ENCODE results near the gene LRSAM1. TPM values are rescaled to one million over a fixed set of nuclear protein-coding genes. Genes with fewer than 3 reads are reported as not detected.
"Not testable (repeated sequence)": the region's sequence is repeated elsewhere in the genome, so short reads cannot be mapped to it uniquely, and the experiment has no call there.

Gene LRSAM1
- total RNA-seq, 1 donor from 2014 or later: 26.4 TPM

DNA sequence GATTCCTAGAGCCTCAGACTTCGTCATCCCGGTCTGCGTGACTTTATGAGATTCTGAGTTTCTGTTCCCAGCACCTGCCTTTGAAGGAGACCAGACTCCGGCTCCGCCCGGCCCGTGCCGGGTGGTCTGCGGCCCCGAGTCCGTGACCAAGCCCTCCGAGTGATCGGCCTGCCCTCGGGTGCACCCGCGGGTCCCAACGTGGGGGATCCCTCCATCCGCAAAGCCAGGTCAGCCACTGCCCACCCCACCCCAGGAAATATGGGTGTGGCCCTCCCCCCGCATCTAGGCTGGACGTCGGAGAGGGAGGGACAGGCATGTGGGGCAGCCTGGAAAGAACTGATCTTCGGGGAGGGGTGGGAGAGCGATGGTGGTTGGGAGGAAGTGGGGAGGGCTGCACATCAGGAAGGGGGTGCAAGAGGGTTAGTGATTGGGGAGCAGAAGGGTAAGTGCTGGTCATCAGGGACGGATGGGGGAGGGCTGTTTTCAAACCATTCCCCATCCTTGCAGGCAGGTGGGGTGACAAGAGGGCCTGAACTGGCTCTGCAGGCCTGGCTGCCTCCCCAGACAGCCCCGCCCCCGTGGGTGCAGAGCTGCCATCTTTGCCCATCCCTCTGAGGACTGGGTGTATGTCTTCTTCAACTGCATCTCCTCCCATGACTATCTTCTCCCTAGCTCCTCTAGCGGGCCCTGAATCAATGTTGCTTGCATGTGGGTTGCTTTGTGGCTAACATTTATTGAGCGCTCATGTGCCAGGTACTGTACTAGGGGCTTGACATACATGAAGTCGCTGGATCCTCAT, 747 bp downstream of the LRSAM1 start:
- peak overlapping the region; percentile 97 for H3K27ac Mint-ChIP-seq
- peak; percentile 43 for DNase-seq (ENCODE audit: low spot score)
- H3K4me3 Mint-ChIP-seq (ENCODE audit: low read depth): peak overlapping the region; percentile 97
- H3K36me3 Mint-ChIP-seq (ENCODE audit: low read depth): peaks cover 57% of the 10 kb centered on the region
- intact Hi-C loops (cut with micrococcal nuclease): loop anchor here (1.0 to 2.0 kb wide), 3 partner anchors 28 to 263 kb away; partner anchors contain the start of genes PTRH1 and ZNF79
- H3K9me3 Mint-ChIP-seq: no peaks in the 10 kb centered on the region
- H3K4me1 Mint-ChIP-seq (ENCODE audit: low read depth): peaks cover 29% of the 10 kb centered on the region
- no peaks in the 10 kb centered on the region for H3K27me3 Mint-ChIP-seq (ENCODE audit: low read depth)

DNA sequence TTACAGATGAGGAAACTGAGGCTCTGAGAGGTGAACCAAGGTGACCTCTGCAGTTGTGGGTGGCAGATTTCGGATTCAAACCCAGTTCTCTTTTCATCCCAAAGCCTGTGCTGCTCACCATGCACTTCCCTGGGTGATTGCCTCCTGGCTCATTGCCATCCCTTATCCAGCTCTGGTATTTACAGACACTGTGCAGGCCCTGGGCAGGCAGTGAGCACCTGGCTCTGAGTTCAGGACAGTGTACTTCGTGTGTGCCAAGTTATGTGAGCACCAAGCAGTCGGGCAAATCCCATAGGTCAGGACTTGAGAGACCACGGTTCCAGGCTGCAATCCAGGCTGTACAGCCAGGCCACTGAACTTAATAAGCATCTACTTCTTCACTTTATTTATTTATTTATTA, 1.4 kb downstream of the LRSAM1 start:
- no peaks in the 10 kb centered on the region for H3K9me3 Mint-ChIP-seq
- H3K27ac Mint-ChIP-seq: peak overlapping the region; percentile 97
- H3K4me3 Mint-ChIP-seq (ENCODE audit: low read depth): peak overlapping the region; percentile 97
- no peaks in the 10 kb centered on the region for H3K27me3 Mint-ChIP-seq (ENCODE audit: low read depth)
- peaks cover 56% of the 10 kb centered on the region for H3K36me3 Mint-ChIP-seq (ENCODE audit: low read depth)
- peaks cover 26% of the 10 kb centered on the region for H3K4me1 Mint-ChIP-seq (ENCODE audit: low read depth)
- no peak for DNase-seq (ENCODE audit: low spot score)
- intact Hi-C loops (cut with micrococcal nuclease): no loop called here

DNA sequence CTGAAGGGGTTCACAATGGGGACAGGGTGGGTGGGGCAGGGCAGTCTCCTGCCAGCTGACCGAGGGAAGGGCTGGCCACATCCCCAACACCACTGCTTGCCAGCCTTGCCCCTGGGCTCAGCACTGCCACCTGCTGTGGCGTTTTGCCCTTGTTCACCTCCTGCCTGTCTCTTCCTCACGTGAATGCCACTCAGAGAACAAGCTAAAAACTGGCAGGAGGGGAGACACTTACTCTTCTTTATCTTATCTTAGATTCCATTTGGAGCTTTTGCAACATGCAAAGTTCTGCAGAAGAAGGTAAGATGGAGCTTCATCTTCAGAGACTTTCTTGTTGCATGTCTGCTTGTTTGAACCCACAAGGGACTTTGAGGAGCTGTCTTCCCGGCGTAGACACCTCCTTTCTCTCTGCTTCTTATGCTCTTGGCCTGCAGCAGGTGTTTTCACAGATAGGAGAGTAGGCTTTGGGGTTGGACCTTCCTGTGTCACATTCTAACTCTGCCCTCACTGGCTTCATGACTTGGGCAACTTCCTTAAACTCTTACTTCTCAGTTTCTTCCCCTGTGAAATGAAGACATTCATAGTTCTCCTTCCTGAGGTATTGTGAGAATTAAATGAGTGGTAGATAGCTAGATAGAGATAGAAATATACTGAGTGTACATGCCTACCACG, 4.1 kb downstream of the LRSAM1 start:
- Mint-ChIP-seq H3K4me3 (ENCODE audit: low read depth) (no peak overlapping the region), H3K27me3 (ENCODE audit: low read depth) (no peaks in the 10 kb centered on the region), H3K9me3 (no peaks in the 10 kb centered on the region), H3K36me3 (ENCODE audit: low read depth) (peaks cover 32% of the 10 kb centered on the region), H3K27ac (no peak overlapping the region), H3K4me1 (ENCODE audit: low read depth) (peaks cover 5% of the 10 kb centered on the region)
- intact Hi-C loops (cut with micrococcal nuclease): no loop called here
- DNase-seq (ENCODE audit: low spot score): no peak

DNA sequence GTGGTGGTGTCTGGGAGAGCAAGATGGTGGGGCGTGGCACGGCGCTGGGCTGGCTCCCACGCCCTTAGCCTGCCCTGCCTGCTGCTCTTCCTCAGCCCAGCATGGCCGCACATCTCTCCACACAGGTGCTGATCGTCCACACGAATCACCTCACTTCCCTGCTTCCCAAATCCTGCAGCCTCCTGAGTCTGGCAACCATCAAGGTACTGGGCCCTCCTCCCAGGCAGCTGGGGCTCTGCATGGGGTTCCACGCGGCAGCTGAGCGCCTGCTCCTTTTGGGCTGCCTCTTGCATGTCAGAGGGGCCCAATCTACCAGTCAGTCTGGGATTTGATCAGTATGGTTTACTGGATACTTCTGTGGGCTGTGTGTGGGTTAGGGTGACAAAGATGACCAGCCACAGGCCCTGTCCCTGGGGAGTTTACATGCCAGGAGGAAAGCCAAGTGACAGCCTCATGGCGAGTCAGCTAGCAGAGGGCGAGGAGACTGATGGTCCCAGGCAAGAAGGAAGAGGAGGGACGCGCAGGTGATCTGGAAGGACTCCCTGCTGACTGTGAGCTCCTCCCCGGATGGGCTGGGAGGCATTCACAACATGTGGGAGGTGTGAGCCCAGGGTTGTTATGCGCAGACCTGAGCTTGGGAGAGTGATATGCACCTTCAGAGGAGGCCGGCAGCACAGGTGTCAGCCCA, 6.0 kb downstream of the LRSAM1 start:
- Mint-ChIP-seq H3K4me3 (ENCODE audit: low read depth) (no peak overlapping the region), H3K27me3 (ENCODE audit: low read depth) (no peaks in the 10 kb centered on the region), H3K36me3 (ENCODE audit: low read depth) (peaks cover 32% of the 10 kb centered on the region), H3K4me1 (ENCODE audit: low read depth) (peaks cover 5% of the 10 kb centered on the region), H3K27ac (no peak overlapping the region), H3K9me3 (no peaks in the 10 kb centered on the region)
- intact Hi-C loops (cut with micrococcal nuclease): no loop called here
- DNase-seq (ENCODE audit: low spot score): no peak

GRCh38 chr9:127458921-127459320, 7.6 kb downstream of the LRSAM1 start:
- Mint-ChIP-seq H3K4me1 (ENCODE audit: low read depth) (no peaks in the 10 kb centered on the region), H3K27ac (no peak overlapping the region), H3K27me3 (ENCODE audit: low read depth) (no peaks in the 10 kb centered on the region), H3K4me3 (ENCODE audit: low read depth) (no peak overlapping the region), H3K36me3 (ENCODE audit: low read depth) (peaks cover 33% of the 10 kb centered on the region), H3K9me3 (no peaks in the 10 kb centered on the region)
- intact Hi-C loops (cut with micrococcal nuclease): no loop called here
- no peak for DNase-seq (ENCODE audit: low spot score)

GRCh38 chr9:127463382-127463781, 12.1 kb downstream of the LRSAM1 start:
- Mint-ChIP-seq H3K4me1 (ENCODE audit: low read depth) (no peaks in the 10 kb centered on the region), H3K9me3 (no peaks in the 10 kb centered on the region), H3K4me3 (ENCODE audit: low read depth) (no peak overlapping the region), H3K27me3 (ENCODE audit: low read depth) (no peaks in the 10 kb centered on the region), H3K36me3 (ENCODE audit: low read depth) (peaks cover 32% of the 10 kb centered on the region), H3K27ac (no peak overlapping the region)
- intact Hi-C loops (cut with micrococcal nuclease): no loop called here
- no peak for DNase-seq (ENCODE audit: low spot score)

DNA sequence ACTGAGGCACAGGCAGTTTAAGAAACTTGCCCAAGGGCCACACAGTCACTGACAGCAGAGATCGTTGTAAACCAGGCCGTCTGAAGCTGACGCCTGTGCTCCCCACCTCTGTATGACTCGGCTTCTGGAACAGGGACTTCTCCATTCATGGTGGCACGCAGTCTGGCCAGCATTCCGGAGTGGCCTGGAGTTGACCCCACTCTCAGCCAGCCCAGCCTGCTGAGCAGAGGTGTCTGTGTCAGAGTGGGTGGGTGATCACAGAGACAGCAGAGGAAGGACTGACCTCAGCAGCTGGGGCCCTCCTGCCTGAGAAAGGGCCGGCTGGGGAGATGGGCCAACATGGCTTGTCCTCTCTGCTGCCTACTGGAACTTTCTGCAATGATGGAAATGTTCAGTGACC, 12.6 kb downstream of the LRSAM1 start:
- Mint-ChIP-seq H3K27ac (no peak overlapping the region), H3K9me3 (no peaks in the 10 kb centered on the region), H3K4me1 (ENCODE audit: low read depth) (no peaks in the 10 kb centered on the region), H3K4me3 (ENCODE audit: low read depth) (no peak overlapping the region), H3K27me3 (ENCODE audit: low read depth) (no peaks in the 10 kb centered on the region), H3K36me3 (ENCODE audit: low read depth) (peaks cover 32% of the 10 kb centered on the region)
- no peak for DNase-seq (ENCODE audit: low spot score)
- intact Hi-C loops (cut with micrococcal nuclease): no loop called here

- H3K27ac Mint-ChIP-seq; H3K4me1 Mint-ChIP-seq (ENCODE audit: low read depth); H3K4me3 Mint-ChIP-seq (ENCODE audit: low read depth); intact Hi-C loops (cut with micrococcal nuclease); H3K9me3 Mint-ChIP-seq; H3K27me3 Mint-ChIP-seq (ENCODE audit: low read depth); DNase-seq (ENCODE audit: low spot score): not testable (repeated sequence)
- peaks cover 38% of the 10 kb centered on the region for H3K36me3 Mint-ChIP-seq (ENCODE audit: low read depth)
These were observed 15.2 kb downstream of the LRSAM1 start for GRCh38 chr9:127466407-127466917.

DNA sequence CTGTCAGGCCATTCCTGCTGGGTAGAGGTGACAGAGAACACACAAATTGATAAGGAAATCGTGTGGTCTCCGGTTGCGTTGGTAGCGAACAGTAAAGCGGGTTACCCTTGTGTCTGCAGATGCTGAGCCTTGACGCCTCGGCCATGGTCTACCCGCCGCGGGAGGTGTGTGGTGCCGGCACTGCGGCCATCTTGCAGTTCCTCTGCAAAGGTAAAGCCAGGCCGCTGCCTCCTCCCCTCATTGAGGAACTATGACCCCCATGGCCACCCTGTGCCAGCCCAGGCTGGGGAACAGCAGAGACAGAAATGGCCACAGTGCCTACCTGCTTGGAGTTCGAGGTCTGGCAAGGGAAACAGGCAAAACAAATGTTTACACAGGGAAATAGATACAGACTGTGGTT, 16.3 kb downstream of the LRSAM1 start:
- Mint-ChIP-seq H3K4me1 (ENCODE audit: low read depth) (no peaks in the 10 kb centered on the region), H3K4me3 (ENCODE audit: low read depth) (no peak overlapping the region), H3K9me3 (no peaks in the 10 kb centered on the region), H3K36me3 (ENCODE audit: low read depth) (peaks cover 29% of the 10 kb centered on the region), H3K27ac (no peak overlapping the region), H3K27me3 (ENCODE audit: low read depth) (no peaks in the 10 kb centered on the region)
- intact Hi-C loops (cut with micrococcal nuclease): no loop called here
- DNase-seq (ENCODE audit: low spot score): no peak

GRCh38 chr9:127470662-127471061, 19.4 kb downstream of the LRSAM1 start:
- H3K27me3 Mint-ChIP-seq (ENCODE audit: low read depth): no peaks in the 10 kb centered on the region
- H3K9me3 Mint-ChIP-seq: no peaks in the 10 kb centered on the region
- H3K4me1 Mint-ChIP-seq (ENCODE audit: low read depth): no peaks in the 10 kb centered on the region
- intact Hi-C loops (cut with micrococcal nuclease): no loop called here
- no peak overlapping the region for H3K27ac Mint-ChIP-seq
- no peak overlapping the region for H3K4me3 Mint-ChIP-seq (ENCODE audit: low read depth)
- no peak for DNase-seq (ENCODE audit: low spot score)
- peaks cover 29% of the 10 kb centered on the region for H3K36me3 Mint-ChIP-seq (ENCODE audit: low read depth)

DNA sequence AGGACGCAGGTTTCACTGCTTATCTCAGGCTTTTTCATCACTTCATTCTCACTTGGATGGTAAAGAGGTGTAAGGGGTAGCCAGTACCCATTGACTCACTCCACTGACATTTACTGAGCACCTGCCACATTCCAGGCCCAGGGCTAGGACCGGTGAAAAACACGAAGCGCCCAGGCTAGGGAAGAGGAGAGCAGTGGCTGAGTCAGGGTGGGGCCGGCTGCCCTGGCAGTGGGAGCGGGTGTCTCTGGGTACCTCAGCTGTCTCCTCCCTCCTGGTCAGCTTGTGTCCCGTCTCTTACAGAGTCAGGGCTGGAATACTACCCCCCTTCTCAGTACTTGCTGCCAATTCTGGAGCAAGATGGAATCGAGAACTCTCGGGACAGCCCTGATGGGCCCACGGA, 22.2 kb downstream of the LRSAM1 start:
- intact Hi-C loops (cut with micrococcal nuclease): no loop called here
- Mint-ChIP-seq H3K27ac (no peak overlapping the region), H3K27me3 (ENCODE audit: low read depth) (no peaks in the 10 kb centered on the region), H3K36me3 (ENCODE audit: low read depth) (peaks cover 23% of the 10 kb centered on the region), H3K4me1 (ENCODE audit: low read depth) (no peaks in the 10 kb centered on the region), H3K4me3 (ENCODE audit: low read depth) (no peak overlapping the region), H3K9me3 (no peaks in the 10 kb centered on the region)
- DNase-seq (ENCODE audit: low spot score): no peak

DNA sequence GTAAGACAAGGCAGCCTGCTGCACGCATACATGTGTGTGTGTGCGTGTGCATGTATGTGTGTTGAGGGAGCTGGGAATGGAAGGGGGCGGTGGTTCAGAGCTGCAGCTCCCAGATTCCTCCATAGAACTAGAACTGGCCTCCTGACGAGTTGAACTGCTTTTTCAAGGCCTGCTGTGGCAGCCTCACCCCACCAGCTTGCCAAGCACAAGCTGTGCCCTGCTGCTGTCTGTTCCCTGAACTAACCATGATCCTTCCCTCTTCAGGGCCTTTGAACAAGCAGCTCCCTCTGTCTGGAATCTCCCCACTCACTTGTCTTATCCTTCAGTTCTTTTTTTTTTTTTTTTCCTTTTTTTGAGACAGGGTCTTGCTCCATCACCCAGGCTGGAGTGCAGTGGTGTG, 22.6 kb downstream of the LRSAM1 start:
- no peak overlapping the region for H3K4me3 Mint-ChIP-seq (ENCODE audit: low read depth)
- H3K4me1 Mint-ChIP-seq (ENCODE audit: low read depth): no peaks in the 10 kb centered on the region
- H3K36me3 Mint-ChIP-seq (ENCODE audit: low read depth): peaks cover 27% of the 10 kb centered on the region
- no peaks in the 10 kb centered on the region for H3K9me3 Mint-ChIP-seq
- intact Hi-C loops (cut with micrococcal nuclease): no loop called here
- no peaks in the 10 kb centered on the region for H3K27me3 Mint-ChIP-seq (ENCODE audit: low read depth)
- no peak for DNase-seq (ENCODE audit: low spot score)
- H3K27ac Mint-ChIP-seq: no peak overlapping the region

DNA sequence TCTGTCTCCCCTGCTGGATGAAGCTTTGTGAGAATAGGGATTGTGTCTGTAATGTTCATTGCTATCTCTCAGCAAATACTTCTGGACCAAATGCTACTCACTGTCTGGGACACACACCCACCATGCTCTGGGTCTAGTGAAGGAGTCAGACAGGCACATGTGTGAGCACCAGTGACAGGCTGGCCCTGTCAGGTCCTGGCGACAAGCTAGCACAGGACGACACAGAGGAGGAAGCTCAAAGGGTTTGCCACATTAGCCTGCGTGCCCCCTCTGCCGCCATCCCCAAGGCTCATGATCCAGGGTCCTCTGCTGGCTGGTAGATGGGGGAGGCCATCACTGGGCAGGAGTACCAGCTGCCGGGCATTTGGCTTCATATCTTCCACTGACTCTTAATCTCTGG, 23.3 kb downstream of the LRSAM1 start:
- no peaks in the 10 kb centered on the region for H3K9me3 Mint-ChIP-seq
- no peak for DNase-seq (ENCODE audit: low spot score)
- peaks cover 25% of the 10 kb centered on the region for H3K36me3 Mint-ChIP-seq (ENCODE audit: low read depth)
- H3K4me1 Mint-ChIP-seq (ENCODE audit: low read depth): no peaks in the 10 kb centered on the region
- H3K4me3 Mint-ChIP-seq (ENCODE audit: low read depth): no peak overlapping the region
- no peaks in the 10 kb centered on the region for H3K27me3 Mint-ChIP-seq (ENCODE audit: low read depth)
- intact Hi-C loops (cut with micrococcal nuclease): no loop called here
- H3K27ac Mint-ChIP-seq: no peak overlapping the region
